Endodermal cell (in vitro differentiated cells): Measurements from ENCODE around the gene C22orf23. TPM values are rescaled to one million over a fixed set of nuclear protein-coding genes. Genes with fewer than 3 reads are reported as not detected.

Experiments
- DNase-seq: peaks from one replicate; pipeline ENCODE4 v3.0.0-alpha.2; 2017
- H3K27ac ChIP-seq: 2 replicates; pipeline ENCODE4 v1.5.1; 2013; ENCODE audit warnings: mild to moderate bottlenecking, low read depth, low read length, moderate library complexity
- H3K27me3 ChIP-seq: 2 replicates; pipeline ENCODE4 v1.6.1; 2013; ENCODE audit warnings: mild to moderate bottlenecking, low read length, moderate library complexity; ENCODE audit not compliant: insufficient read depth, control insufficient read depth, poor library complexity, severe bottlenecking
- H3K36me3 ChIP-seq: 2 replicates; pipeline ENCODE4 v1.7.0; 2013; ENCODE audit warnings: mild to moderate bottlenecking, low read length, moderate library complexity; ENCODE audit not compliant: control insufficient read depth, insufficient read depth
- H3K4me1 ChIP-seq: one replicate; pipeline ENCODE4 v1.7.0; 2013; ENCODE audit warnings: low read length; ENCODE audit not compliant: control insufficient read depth, insufficient read depth
- H3K4me3 ChIP-seq: 2 replicates; pipeline ENCODE4 v1.5.1; 2013; ENCODE audit warnings: mild to moderate bottlenecking, low read length, moderate library complexity
- H3K9ac ChIP-seq: 2 replicates; pipeline ENCODE4 v1.6.1; 2013; ENCODE audit warnings: mild to moderate bottlenecking, low read length, moderate library complexity; ENCODE audit not compliant: poor library complexity, severe bottlenecking; ENCODE audit errors: extremely low read depth
- H3K9me3 ChIP-seq: 2 replicates; pipeline ENCODE4 v1.6.1; 2013; ENCODE audit warnings: mild to moderate bottlenecking, low read length, moderate library complexity; ENCODE audit not compliant: control insufficient read depth
- H3K27ac Mint-ChIP-seq: 2 replicates; pipeline ENCODE4 v1.8.0; 2020; ENCODE audit warnings: mixed read lengths
- H3K27me3 Mint-ChIP-seq: 2 replicates; pipeline ENCODE4 v1.8.0; 2021; ENCODE audit warnings: mild to moderate bottlenecking, mixed read lengths; ENCODE audit not compliant: insufficient read depth
- H3K36me3 Mint-ChIP-seq: 2 replicates; pipeline ENCODE4 v1.8.0; 2020; ENCODE audit warnings: low read depth, mixed read lengths
- H3K4me1 Mint-ChIP-seq: 2 replicates; pipeline ENCODE4 v1.8.0; 2020; ENCODE audit warnings: mixed read lengths
- H3K4me3 Mint-ChIP-seq: 2 replicates; pipeline ENCODE4 v1.8.0; 2020; ENCODE audit warnings: mild to moderate bottlenecking, moderate library complexity, mixed read lengths
- H3K9me3 Mint-ChIP-seq: 2 replicates; pipeline ENCODE4 v1.8.0; 2020; ENCODE audit warnings: mild to moderate bottlenecking, mixed read lengths
- WGBS, 2 experiments: methylation state at CpG; one replicate each; pipeline versions ENCODE4 v1.1.5 to v1.1.7; 2013; ENCODE audit warnings: missing lambda C conversion rate in 2 of 2, mixed read lengths in 1 of 2; ENCODE audit not compliant: insufficient coverage in 1 of 2, insufficient read length in 1 of 2; 5-methylcytosine and 5-hydroxymethylcytosine counted together
- total RNA-seq, 2 donors: library from RNA; stranded (reverse); fragmentation: NEBNext Ultra II Directional in 1 of 2; extraction: Animal tissue kit (Norgen Biotek cat#: 25700) in 1 of 2; gene quantifications; 2 replicates in 1 of 2; 3 replicates in 1 of 2; pipeline ENCODE4 v1.2.1, GENCODE V29; 2021
- TF ChIP-seq, protein P1 (sequence below): fragments of 200-600 bp; sonication (generic); conservative IDR thresholded peaks from 2 replicates; pipeline ENCODE4 v1.5.0; 2021; ENCODE audit warnings: antibody characterized with exemption, mild to moderate bottlenecking

The C22orf23 gene
- total RNA-seq, 2 donors from 2014 or later: 0.29 to 0.44 TPM

DNA sequence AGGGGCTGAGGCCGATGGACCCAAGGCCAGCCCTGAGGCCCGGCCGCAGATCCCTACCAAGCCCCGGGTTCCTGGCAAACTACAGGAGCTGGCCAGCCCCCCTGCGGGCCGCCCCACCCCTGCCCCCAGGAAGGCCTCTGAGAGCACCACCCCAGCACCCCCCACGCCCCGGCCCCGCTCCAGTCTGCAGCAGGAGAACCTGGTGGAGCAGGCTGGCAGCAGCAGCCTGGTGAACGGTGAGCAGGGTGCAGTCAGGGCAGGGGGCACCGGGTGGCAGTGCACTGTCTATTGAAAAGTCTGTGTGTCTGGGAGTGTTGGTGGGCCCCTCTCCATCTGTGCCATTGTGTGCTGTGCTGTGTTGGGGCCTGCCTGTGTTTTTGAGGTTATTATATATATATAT lies 31.2 kb downstream of the C22orf23 start:
- peaks cover 33% of the 10 kb centered on the region for H3K36me3 Mint-ChIP-seq
- no peaks in the 10 kb centered on the region for H3K4me1 ChIP-seq
- no peak for DNase-seq
- H3K27ac Mint-ChIP-seq: no peak overlapping the region
- TF ChIP-seq, protein P1, sequence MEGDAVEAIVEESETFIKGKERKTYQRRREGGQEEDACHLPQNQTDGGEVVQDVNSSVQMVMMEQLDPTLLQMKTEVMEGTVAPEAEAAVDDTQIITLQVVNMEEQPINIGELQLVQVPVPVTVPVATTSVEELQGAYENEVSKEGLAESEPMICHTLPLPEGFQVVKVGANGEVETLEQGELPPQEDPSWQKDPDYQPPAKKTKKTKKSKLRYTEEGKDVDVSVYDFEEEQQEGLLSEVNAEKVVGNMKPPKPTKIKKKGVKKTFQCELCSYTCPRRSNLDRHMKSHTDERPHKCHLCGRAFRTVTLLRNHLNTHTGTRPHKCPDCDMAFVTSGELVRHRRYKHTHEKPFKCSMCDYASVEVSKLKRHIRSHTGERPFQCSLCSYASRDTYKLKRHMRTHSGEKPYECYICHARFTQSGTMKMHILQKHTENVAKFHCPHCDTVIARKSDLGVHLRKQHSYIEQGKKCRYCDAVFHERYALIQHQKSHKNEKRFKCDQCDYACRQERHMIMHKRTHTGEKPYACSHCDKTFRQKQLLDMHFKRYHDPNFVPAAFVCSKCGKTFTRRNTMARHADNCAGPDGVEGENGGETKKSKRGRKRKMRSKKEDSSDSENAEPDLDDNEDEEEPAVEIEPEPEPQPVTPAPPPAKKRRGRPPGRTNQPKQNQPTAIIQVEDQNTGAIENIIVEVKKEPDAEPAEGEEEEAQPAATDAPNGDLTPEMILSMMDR: no peak
- no peaks in the 10 kb centered on the region for H3K9me3 Mint-ChIP-seq
- no peaks in the 10 kb centered on the region for H3K27me3 ChIP-seq
- H3K4me3 Mint-ChIP-seq: no peak overlapping the region
- no peaks in the 10 kb centered on the region for H3K4me1 Mint-ChIP-seq
- H3K36me3 ChIP-seq: peaks cover 28% of the 10 kb centered on the region
- H3K27me3 Mint-ChIP-seq: no peaks in the 10 kb centered on the region
- 97% methylated on average over 11 of the region's 11 CpGs; no CpG with 5 or more reads in 1 of the 2 experiments for WGBS, 2 experiments
- no peaks in the 10 kb centered on the region for H3K9me3 ChIP-seq
- no peak overlapping the region for H3K9ac ChIP-seq
- no peak overlapping the region for H3K27ac ChIP-seq
- H3K4me3 ChIP-seq: no peak overlapping the region

DNA sequence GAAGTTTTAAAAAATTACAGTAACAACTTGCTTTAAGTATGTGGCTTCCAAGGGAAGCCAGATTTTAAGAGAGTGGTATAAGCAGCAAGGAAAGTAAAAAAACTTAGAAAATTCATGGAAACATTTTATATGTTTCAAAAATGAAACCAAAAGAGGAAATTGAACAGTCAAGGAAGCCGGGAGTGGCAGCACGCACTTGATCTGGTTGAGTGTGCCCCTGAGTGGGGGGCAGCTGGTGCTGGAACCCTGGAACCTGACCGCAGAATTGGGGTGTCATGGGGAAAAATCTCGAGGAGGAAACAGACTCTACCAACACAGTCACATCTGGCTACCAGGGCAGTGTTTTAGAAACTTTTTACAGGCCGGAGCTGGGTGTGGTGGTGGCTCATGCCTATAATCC lies 33.3 kb downstream of the C22orf23 start:
- Histone ChIP-seq H3K4me3 (no peak overlapping the region), H3K9ac (no peak overlapping the region), H3K36me3 (peaks cover 24% of the 10 kb centered on the region), H3K27me3 (no peaks in the 10 kb centered on the region), H3K9me3 (no peaks in the 10 kb centered on the region), H3K27ac (no peak overlapping the region), H3K4me1 (no peaks in the 10 kb centered on the region)
- H3K27ac Mint-ChIP-seq: no peak overlapping the region
- H3K27me3 Mint-ChIP-seq: no peaks in the 10 kb centered on the region
- peaks cover 24% of the 10 kb centered on the region for H3K36me3 Mint-ChIP-seq
- no peaks in the 10 kb centered on the region for H3K9me3 Mint-ChIP-seq
- H3K4me1 Mint-ChIP-seq: no peaks in the 10 kb centered on the region
- 91 to 93% methylated on average over 5 of the region's 5 CpGs for WGBS, 2 experiments
- TF ChIP-seq, protein P1: no peak
- no peak for DNase-seq
- no peak overlapping the region for H3K4me3 Mint-ChIP-seq

DNA sequence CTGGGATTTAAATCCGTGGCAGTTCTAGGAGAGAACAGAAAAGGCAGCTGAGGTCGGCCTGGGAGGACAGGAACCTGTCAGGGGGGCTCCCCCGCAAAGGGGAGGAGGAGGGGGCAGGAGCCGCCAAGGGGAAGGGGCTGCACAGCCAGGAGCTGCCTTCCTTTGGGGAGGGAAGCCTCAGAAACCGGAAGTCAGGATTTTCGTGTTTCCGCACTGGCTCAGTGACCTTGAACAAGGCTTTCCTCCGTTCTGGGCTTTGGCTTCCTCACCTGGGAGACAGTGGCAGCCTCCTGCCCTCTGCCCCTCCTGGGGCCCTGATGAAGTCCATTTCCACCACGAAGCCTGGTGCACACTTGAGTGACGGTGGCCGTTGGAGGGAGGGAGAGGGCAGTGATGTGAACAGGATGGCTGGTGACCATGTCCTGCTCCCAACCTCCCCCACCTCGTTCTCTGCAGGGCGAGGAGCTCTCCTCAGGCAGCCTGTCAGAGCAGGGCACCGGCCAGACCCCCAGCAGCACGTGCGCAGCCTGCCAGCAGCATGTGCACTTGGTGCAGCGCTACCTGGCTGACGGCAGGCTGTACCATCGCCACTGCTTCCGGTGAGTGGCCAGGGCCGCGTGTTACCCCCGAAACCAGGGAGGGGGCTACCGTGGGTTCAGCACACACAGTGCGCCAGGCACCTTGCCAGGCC lies 34.7 kb downstream of the C22orf23 start:
- Mint-ChIP-seq H3K9me3 (no peaks in the 10 kb centered on the region), H3K4me3 (no peak overlapping the region), H3K27me3 (no peaks in the 10 kb centered on the region), H3K4me1 (no peaks in the 10 kb centered on the region), H3K27ac (no peak overlapping the region), H3K36me3 (peaks cover 22% of the 10 kb centered on the region)
- Histone ChIP-seq H3K36me3 (peaks cover 24% of the 10 kb centered on the region), H3K9me3 (no peaks in the 10 kb centered on the region), H3K4me3 (no peak overlapping the region), H3K4me1 (no peaks in the 10 kb centered on the region), H3K27me3 (no peaks in the 10 kb centered on the region), H3K9ac (no peak overlapping the region), H3K27ac (no peak overlapping the region)
- WGBS, 2 experiments: 94 to 99% methylated on average over 11 to 25 of the region's 25 CpGs
- no peak for DNase-seq
- TF ChIP-seq, protein P1: no peak
